HG03135 (cell line): ENCODE data around the gene TMEM147.

Source experiments
- ATAC-seq: cut with Tn5 transposase; IDR thresholded peaks from one replicate; pipeline ENCODE4 v1.9.1; 2021; ENCODE audit warnings: mild to moderate bottlenecking, moderate library complexity; ENCODE audit not compliant: unreplicated experiment

The TMEM147 gene

GRCh38 chr19:35519291-35519690 is 26.1 kb upstream of the TMEM147 start:
- no peak for ATAC-seq

GRCh38 chr19:35521124-35521743 is 24.2 kb upstream of the TMEM147 start:
- no peak for ATAC-seq

- ATAC-seq, result no peak
These were observed 22.6 kb upstream of the TMEM147 start for GRCh38 chr19:35522745-35523327.

GRCh38 chr19:35524181-35524837 is 21.1 kb upstream of the TMEM147 start:
- no peak for ATAC-seq

- no peak for ATAC-seq
These were observed 19.6 kb upstream of the TMEM147 start for GRCh38 chr19:35525873-35526272.

GRCh38 chr19:35528218-35529038 is 17.0 kb upstream of the TMEM147 start, which contains the start of gene SBSN:
SBSN (minus strand) TSS chr19:35528311; CDS start chr19:35528281, 30 bp downstream.
- no peak for ATAC-seq

- no peak for ATAC-seq
These were observed 15.9 kb upstream of the TMEM147 start for GRCh38 chr19:35529241-35530218.

- ATAC-seq, result no peak
These were observed 14.1 kb upstream of the TMEM147 start for GRCh38 chr19:35531291-35531690.

GRCh38 chr19:35533201-35533821 is 12.1 kb upstream of the TMEM147 start, which contains the start of gene GAPDHS:
GAPDHS (plus strand) TSS chr19:35533456; CDS start chr19:35533528, 72 bp downstream.
- no peak for ATAC-seq

- ATAC-seq, result no peak
These were observed 11.5 kb upstream of the TMEM147 start for GRCh38 chr19:35533822-35534392.

- no peak for ATAC-seq
These were observed 10.5 kb upstream of the TMEM147 start for GRCh38 chr19:35534803-35535480.

GRCh38 chr19:35539314-35539713 is 6.1 kb upstream of the TMEM147 start:
- no peak for ATAC-seq

GRCh38 chr19:35539850-35540249 is 5.6 kb upstream of the TMEM147 start:
- ATAC-seq, result no peak

GRCh38 chr19:35540356-35540927 is 5.0 kb upstream of the TMEM147 start:
- no peak for ATAC-seq

- ATAC-seq, result no peak
These were observed 3.2 kb upstream of the TMEM147 start for GRCh38 chr19:35542209-35542608.

- no peak for ATAC-seq
These were observed 1.9 kb upstream of the TMEM147 start for GRCh38 chr19:35543280-35544109.

- no peak for ATAC-seq
These were observed 1.2 kb upstream of the TMEM147 start for GRCh38 chr19:35544110-35544802.
